HepG2 (cell line): ENCODE results near the gene TMCC2. TPM values are rescaled to one million over a fixed set of nuclear protein-coding genes. Genes with fewer than 3 reads are reported as not detected.

ENCODE experiments used
- ETV6 ChIP-seq: sonication (generic); formaldehyde crosslinking; conservative IDR thresholded peaks from 2 replicates; pipeline ENCODE4 v1.4.0; 2020; ENCODE audit warnings: missing genetic modification reagents
- FOXK1 ChIP-seq: sonication (generic); formaldehyde crosslinking; IDR thresholded peaks from 2 replicates; pipeline ENCODE4 v1.4.0; 2020; ENCODE audit warnings: low read depth, missing genetic modification reagents, borderline replicate concordance
- GATA4 ChIP-seq: sonication (generic); IDR thresholded peaks from 2 replicates; pipeline ENCODE4 v1.6.1; 2016; ENCODE audit warnings: antibody characterized with exemption, low read depth, borderline replicate concordance
- HOXD1 ChIP-seq: sonication (generic); formaldehyde crosslinking; IDR thresholded peaks from 2 replicates; pipeline ENCODE4 v1.5.0; 2020; ENCODE audit warnings: missing genetic modification reagents
- KMT2A ChIP-seq: sonication (generic); formaldehyde crosslinking; IDR thresholded peaks from 2 replicates; pipeline ENCODE4 v1.4.0; 2020; ENCODE audit warnings: missing genetic modification reagents
- NR2C2 ChIP-seq: sonication (generic); formaldehyde crosslinking; IDR thresholded peaks from 2 replicates; pipeline ENCODE4 v1.4.0; 2020; ENCODE audit warnings: missing genetic modification reagents, mild to moderate bottlenecking, moderate library complexity, borderline replicate concordance
- PHF20 ChIP-seq: sonication (generic); formaldehyde crosslinking; IDR thresholded peaks from 2 replicates; pipeline ENCODE4 v1.5.0; 2020; ENCODE audit warnings: mild to moderate bottlenecking, missing genetic modification reagents
- SIN3A ChIP-seq: IDR thresholded peaks from 2 replicates; pipeline ENCODE4 v1.6.1; 2011; ENCODE audit warnings: low read depth, mild to moderate bottlenecking, control low read depth, low read length, borderline replicate concordance
- SIN3B ChIP-seq: fragments of 150-350 bp; IDR thresholded peaks from 2 replicates; pipeline ENCODE4 v1.6.1; 2014; ENCODE audit warnings: low read length
- SNAI1 ChIP-seq: sonication (generic); formaldehyde crosslinking; IDR thresholded peaks from 2 replicates; pipeline ENCODE4 v1.5.0; 2020; ENCODE audit warnings: mild to moderate bottlenecking, missing genetic modification reagents, borderline replicate concordance
- TFDP2 ChIP-seq: sonication (generic); formaldehyde crosslinking; IDR thresholded peaks from 2 replicates; pipeline ENCODE4 v1.4.0; 2020; ENCODE audit warnings: missing genetic modification reagents
- YY1 ChIP-seq: IDR thresholded peaks from 2 replicates; pipeline ENCODE4 v1.6.1; 2011; ENCODE audit warnings: low read length, low read depth, moderate library complexity, mild to moderate bottlenecking; ENCODE audit not compliant: insufficient read depth, insufficient replicate concordance
- ZHX1 ChIP-seq: sonication (generic); formaldehyde crosslinking; IDR thresholded peaks from 2 replicates; pipeline ENCODE4 v1.8.1; 2022; ENCODE audit warnings: low read depth, mild to moderate bottlenecking, missing genetic modification reagents
- ZNF234 ChIP-seq: sonication (generic); formaldehyde crosslinking; conservative IDR thresholded peaks from 2 replicates; pipeline ENCODE4 v1.5.1; 2020; ENCODE audit warnings: mild to moderate bottlenecking, missing genetic modification reagents
- ZNF350 ChIP-seq: sonication (generic); formaldehyde crosslinking; IDR thresholded peaks from 2 replicates; pipeline ENCODE4 v1.4.0; 2020; ENCODE audit warnings: mild to moderate bottlenecking, low read depth, missing genetic modification reagents, borderline replicate concordance
- ZNF484 ChIP-seq: sonication (generic); formaldehyde crosslinking; IDR thresholded peaks from 2 replicates; pipeline ENCODE4 v1.5.1; 2020; ENCODE audit warnings: mild to moderate bottlenecking, low read depth, missing genetic modification reagents, borderline replicate concordance
- ZNF501 ChIP-seq: sonication (generic); formaldehyde crosslinking; IDR thresholded peaks from 2 replicates; pipeline ENCODE4 v1.5.1; 2020; ENCODE audit warnings: mild to moderate bottlenecking, moderate library complexity, missing genetic modification reagents
- ZNF7 ChIP-seq: IDR thresholded peaks from 2 replicates; pipeline ENCODE4 v1.6.1; 2016; ENCODE audit warnings: missing biosample characterization, missing genetic modification reagents
- ZNF775 ChIP-seq: sonication (generic); formaldehyde crosslinking; IDR thresholded peaks from 2 replicates; pipeline ENCODE4 v1.4.0; 2020; ENCODE audit warnings: missing genetic modification reagents, mild to moderate bottlenecking, moderate library complexity, borderline replicate concordance
- polyA plus RNA-seq, 8 experiments: library from polyadenylated mRNA; depleted of rRNA in 3 of 8; stranded (reverse) in 7 of 8; unstranded in 1 of 8; fragments of >200 nt; fragmentation: Illumina TruSeq in 4 of 8; extraction: Trizol in 4 of 8; gene quantifications; 2 replicates each; pipeline versions ENCODE4 v1.2.1 to v1.2.3, GENCODE V29; 2011 to 2016; ENCODE audit warnings: low read depth in 4 of 8, missing spikeins in 1 of 8, mixed read lengths in 1 of 8; ENCODE audit not compliant: insufficient read depth in 1 of 8
- total RNA-seq, 5 experiments: library from RNA; depleted of rRNA; stranded (reverse); fragments of >200 nt; fragmentation: Illumina TruSeq; extraction: Trizol; gene quantifications; 2 replicates each; pipeline ENCODE4 v1.2.3, GENCODE V29; 2016; ENCODE audit warnings: low read depth in 1 of 5
- TF ChIP-seq, protein P1 (sequence below), 2 experiments: sonication (generic) in 1 of 2; formaldehyde crosslinking in 1 of 2; IDR thresholded peaks; 2 replicates each; pipeline versions ENCODE4 v1.4.0 to v1.6.1; 2016 to 2020; ENCODE audit warnings: borderline replicate concordance in 1 of 2, low read depth in 1 of 2, mild to moderate bottlenecking in 1 of 2, missing genetic modification reagents in 1 of 2

Gene TMCC2
- total and polyA plus RNA-seq, 2 of the 13 experiments (the other 11 are each of a cell fraction or from before 2014, with no cell fraction given), result 0.12 to 0.24 TPM

GRCh38 chr1:205211169-205211838, 16.4 kb upstream of the TMCC2 start, which contains the start of gene DSTYK (continued):
- TF ChIP-seq, protein P1, sequence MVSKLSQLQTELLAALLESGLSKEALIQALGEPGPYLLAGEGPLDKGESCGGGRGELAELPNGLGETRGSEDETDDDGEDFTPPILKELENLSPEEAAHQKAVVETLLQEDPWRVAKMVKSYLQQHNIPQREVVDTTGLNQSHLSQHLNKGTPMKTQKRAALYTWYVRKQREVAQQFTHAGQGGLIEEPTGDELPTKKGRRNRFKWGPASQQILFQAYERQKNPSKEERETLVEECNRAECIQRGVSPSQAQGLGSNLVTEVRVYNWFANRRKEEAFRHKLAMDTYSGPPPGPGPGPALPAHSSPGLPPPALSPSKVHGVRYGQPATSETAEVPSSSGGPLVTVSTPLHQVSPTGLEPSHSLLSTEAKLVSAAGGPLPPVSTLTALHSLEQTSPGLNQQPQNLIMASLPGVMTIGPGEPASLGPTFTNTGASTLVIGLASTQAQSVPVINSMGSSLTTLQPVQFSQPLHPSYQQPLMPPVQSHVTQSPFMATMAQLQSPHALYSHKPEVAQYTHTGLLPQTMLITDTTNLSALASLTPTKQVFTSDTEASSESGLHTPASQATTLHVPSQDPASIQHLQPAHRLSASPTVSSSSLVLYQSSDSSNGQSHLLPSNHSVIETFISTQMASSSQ (IDR thresholded peaks at IDR 0.05; ENCODE audit: low read depth), result peak; percentile 50; the same call in 1 of the 2 replicates
- TF ChIP-seq, protein P1 (CRISPR knock-in tag; IDR thresholded peaks at IDR 0.05; ENCODE audit: borderline replicate concordance), result peak; percentile 66
- TF ChIP-seq ZNF350 (CRISPR knock-in tag) (peak; percentile 94), SIN3B (peak; percentile 47; the same call in 1 of the 2 replicates), SNAI1 (0 out of 2 replicates have a peak, but pooled peaks have one; percentile 61), ETV6 (CRISPR knock-in tag) (peak; percentile 71; the same call in 1 of the 2 replicates), HOXD1 (CRISPR knock-in tag) (peak; percentile 52; the same call in 1 of the 2 replicates), FOXK1 (CRISPR knock-in tag) (peak; percentile 88; the same call in 1 of the 2 replicates), GATA4 (peak; percentile 26; the same call in 1 of the 2 replicates), TFDP2 (CRISPR knock-in tag) (peak; percentile 48; the same call in 1 of the 2 replicates), PHF20 (CRISPR knock-in tag) (peak; percentile 70), SIN3A (peak; percentile 20; the same call in 1 of the 2 replicates), YY1 (peak; percentile 70), ZNF234 (CRISPR knock-in tag) (peak; percentile 72; the same call in 1 of the 2 replicates), ZNF501 (CRISPR knock-in tag) (peak; percentile 94), NR2C2 (CRISPR knock-in tag) (peak; percentile 86), ZNF7 (CRISPR knock-in tag) (0 out of 2 replicates have a peak, but pooled peaks have one; percentile 22), ZNF775 (CRISPR knock-in tag) (0 out of 2 replicates have a peak, but pooled peaks have one; percentile 40), KMT2A (CRISPR knock-in tag) (peak; percentile 92; the same call in 1 of the 2 replicates), ZHX1 (peak; percentile 35; the same call in 1 of the 2 replicates), ZNF484 (0 out of 2 replicates have a peak, but pooled peaks have one; percentile 26)
